Activated T-helper 1 cell treated with anti-CD3 and anti-CD28 coated beads, Interleukin-2, amount 50 U/mL, for 16 hours (primary cell): ENCODE data around the gene RNGTT.

Experiments
- DNase-seq, 2 donors: peaks; one replicate each; pipeline ENCODE4 v3.0.0-alpha.2; 2020; ENCODE audit warnings: low read depth in 1 of 2, low spot score in 1 of 2

Gene RNGTT

DNA sequence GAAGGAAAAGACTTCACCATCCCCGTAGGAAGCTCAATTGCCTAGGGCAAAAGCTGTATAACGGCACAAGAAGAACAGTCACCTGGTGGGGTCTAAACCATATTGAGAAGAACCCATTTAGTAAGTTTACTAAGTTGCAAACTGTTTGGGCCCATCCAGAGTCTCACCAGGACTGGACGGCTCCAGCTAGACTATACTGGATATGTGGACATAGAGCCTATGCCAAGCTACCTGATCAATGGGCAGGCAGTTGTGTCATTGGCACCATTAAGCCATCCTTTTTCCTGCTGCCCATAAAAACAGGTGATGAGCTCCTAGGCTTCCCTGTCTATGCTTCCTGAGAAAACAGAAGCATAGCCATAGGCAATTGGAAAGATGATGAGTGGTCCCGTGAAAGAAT, 293.9 kb downstream of the RNGTT start:
- no peak for DNase-seq

- DNase-seq: no peak
These were observed 296.5 kb downstream of the RNGTT start for GRCh38 chr6:88666901-88667300.

DNA sequence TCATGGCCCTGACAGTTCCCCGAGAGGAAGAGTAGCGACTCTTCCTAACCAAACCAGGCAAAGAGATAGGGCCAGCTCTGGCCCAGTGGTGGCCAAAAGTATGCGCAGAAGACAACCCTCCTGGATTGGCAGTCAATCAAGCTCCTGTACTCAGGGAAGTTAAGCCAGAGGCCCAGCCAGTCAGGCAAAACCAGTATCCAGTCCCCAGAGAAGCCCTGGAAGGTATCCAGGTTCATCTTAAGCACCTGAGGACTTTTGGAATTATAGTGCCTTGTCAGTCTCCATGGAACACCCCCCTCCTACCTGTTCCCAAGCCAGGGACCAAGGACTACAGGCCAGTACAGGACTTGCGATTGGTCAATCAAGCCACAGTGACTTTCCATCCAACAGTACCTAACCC, 298.3 kb downstream of the RNGTT start:
- no peak for DNase-seq

DNA sequence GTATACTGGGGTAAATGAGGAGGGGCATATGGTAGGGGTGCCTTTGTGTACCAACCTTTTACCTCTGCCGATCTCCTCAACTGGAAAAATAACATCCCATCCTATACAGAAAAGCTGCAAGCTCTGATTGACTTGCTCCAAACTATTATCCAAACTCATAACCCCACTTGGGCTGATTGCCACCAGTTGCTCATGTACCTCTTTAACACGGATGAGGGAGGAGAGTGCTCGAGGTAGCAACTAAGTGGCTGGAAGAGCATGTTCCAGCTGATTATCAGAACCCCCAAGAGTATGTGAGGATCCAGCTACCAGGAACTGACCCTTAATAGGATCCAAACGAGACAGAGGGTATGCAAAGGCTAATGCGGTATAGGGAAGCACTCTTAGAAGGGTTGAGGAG, 299.6 kb downstream of the RNGTT start:
- no peak for DNase-seq

DNA sequence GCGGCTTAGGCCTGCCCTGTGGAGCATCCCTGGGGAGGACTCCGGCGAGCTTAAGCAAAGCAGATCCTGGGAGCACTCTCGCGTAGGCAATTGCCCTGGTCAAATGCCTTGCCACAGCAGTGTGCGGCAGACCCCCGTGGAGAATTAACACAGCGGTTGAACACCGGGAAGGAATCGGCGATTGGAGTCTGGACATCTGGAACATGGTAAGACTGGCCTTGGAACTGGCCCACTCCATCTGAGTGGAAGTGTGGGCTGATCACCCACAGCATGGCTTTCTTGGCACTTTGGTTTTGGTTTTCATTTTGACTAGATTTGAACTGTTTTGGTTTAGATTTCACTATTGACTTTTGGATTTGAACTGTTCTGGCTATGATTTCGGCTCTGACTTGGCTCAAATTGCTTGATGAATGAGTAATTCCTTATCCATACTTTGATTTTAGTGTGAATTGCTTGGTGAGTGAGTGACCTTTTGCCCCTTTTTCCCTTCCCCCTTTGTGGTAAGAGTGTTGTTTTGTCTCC, 300.7 kb downstream of the RNGTT start:
- no peak for DNase-seq

GRCh38 chr6:88662163-88662580, 301.2 kb downstream of the RNGTT start:
- DNase-seq: no peak

GRCh38 chr6:88661136-88661535, 302.3 kb downstream of the RNGTT start:
- DNase-seq: no peak

DNA sequence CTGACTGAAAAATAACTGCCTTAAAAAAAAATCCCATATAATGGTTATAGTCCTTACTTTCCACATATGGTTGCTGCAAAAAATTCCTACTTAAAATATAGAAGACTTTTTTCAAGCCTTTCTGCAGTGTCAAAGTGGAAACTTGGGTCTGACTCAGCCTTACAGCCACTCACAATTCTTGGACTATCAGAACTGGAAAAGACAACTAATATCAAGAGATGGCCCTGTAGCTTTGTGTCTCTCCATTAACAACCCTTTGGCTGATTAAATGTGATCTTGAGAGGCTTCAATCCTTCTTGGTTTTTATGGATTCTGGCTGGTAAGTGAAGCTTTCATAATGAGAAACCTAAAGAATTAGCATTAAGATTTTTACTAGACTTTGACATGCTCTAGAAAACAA, 307.8 kb downstream of the RNGTT start:
- DNase-seq: no peak

DNA sequence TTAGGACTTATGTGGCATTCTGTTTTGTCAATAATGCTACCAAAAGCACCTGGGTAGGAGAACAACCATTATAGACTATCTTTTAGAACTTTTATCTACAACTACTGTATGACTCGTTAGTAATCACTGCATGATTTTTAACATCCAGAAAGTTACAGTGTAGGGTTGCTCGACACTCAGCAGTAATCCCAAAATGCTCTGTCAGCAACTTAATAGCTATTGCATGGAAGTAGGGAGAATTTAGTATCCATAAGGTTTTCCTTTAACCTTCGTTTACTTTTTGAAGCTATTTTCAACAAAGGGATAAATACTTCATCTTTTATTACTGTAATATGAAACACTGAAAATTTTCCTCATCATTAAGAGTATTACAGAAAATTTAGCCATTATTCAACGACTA, 309.5 kb downstream of the RNGTT start:
- DNase-seq: no peak

DNA sequence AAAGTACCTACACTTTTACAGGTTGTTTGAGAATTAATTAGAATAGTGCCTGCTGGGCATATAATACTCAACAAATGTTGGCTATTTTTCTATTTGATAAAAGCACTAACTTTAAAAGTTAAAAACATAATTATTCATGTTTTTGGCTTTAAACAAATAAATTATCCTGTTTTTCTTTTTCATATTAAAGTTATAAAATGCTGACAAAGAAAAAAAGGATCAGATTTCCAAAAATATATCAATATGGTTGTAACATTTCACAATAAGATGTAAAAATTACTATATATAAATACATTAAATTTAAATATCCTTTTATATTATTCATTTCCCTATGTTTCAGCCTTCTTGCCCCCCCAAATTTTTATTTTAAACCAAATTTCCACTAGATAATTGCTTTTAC, 312.0 kb downstream of the RNGTT start:
- no peak for DNase-seq

DNA sequence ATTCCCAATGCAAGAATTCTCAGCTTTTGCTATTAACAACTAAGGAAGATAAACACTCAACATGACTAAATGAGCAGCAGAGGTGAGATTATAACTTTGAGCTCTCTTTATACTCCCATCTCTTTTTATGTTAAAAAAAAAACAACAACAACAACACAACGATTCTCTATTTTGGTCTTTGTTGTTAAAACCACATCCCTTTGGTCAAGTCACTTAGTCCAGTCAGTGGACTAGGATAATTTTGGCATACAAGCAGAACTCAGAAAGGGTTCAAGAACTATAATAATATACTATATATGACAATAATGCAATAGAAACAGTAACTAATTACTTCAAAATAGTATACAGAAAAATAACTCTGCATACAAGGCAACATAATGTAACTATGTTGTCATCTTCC, 312.4 kb downstream of the RNGTT start:
- no peak for DNase-seq

- no peak for DNase-seq
These were observed 313.3 kb downstream of the RNGTT start for GRCh38 chr6:88650029-88650619.

GRCh38 chr6:88641178-88641903, 322.1 kb downstream of the RNGTT start:
- DNase-seq: no peak

DNA sequence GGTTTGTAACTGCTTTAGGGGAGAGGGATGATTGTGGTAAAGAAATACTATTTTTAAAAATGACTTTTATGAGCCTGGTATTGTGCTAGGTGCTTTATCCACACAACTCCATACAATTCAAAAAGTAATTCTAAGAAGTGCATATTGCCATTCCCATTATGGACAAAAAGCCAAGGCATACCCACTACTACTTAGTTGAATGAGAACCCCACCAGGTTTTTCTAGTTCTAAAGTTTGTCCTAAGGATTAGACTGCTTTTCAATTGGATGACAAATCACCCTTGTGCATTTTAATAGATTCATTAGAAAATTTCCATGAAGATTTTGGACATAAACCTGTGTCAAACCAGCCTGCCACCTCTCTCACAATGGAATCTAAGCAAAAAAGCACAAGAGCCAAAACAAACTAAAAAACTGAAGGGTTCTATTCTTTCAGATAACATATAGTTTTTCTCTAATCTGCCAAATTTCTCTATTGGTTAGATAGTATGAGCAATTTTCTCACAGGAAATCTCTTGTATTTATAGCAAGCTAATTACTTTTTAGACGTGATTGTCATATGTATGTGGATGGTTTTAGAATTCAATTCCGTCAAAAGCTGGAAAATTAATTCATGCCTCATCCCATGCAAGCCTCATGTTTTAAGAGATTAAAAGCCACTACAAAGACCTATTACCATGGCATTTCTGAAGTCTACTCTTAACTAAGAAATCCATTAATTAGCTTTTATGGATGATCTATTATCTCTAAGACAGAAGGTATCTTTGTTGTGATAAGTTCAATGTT, 325.5 kb downstream of the RNGTT start:
- DNase-seq: no peak

DNA sequence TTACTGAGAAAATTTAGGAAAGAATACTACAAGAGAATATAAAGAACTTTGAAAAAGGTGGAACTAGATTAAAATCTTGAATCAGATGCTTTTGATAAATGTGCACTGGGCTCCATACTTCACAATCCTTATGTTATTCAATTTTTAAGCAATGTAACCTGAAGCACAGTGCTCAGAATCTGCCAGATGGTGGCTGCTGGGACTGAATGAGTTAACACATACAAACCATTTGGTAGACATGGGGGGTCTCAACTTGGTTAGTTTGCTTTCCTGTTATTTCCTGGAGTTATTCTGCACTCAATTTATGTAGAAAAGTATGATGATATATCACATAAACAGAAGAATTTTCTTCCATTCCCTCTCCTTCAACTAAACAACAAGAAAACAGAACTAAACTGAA, 326.5 kb downstream of the RNGTT start:
- DNase-seq: no peak

DNA sequence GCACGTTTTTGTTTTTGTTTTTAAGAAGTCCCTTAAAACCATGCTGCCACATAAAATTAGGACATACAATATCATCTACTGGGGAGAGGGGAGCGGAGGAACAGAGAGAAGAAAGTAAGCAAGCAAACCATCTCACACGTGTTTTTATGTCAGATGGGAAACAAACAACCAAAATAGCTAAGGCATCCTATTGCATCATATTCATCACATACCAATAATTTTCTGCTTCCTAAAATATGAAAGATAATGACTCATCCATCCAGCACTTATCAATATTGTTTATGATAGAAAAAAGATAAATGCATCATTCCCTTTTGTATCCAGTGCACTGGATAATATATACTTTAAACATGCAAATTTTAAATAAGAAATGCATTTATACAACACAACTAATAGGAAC, 329.6 kb downstream of the RNGTT start:
- no peak for DNase-seq

- no peak for DNase-seq
These were observed 331.6 kb downstream of the RNGTT start for GRCh38 chr6:88631830-88632229.

GRCh38 chr6:88629838-88630494, 333.5 kb downstream of the RNGTT start:
- no peak for DNase-seq

GRCh38 chr6:88626460-88626859, 337.0 kb downstream of the RNGTT start:
- DNase-seq: no peak

DNA sequence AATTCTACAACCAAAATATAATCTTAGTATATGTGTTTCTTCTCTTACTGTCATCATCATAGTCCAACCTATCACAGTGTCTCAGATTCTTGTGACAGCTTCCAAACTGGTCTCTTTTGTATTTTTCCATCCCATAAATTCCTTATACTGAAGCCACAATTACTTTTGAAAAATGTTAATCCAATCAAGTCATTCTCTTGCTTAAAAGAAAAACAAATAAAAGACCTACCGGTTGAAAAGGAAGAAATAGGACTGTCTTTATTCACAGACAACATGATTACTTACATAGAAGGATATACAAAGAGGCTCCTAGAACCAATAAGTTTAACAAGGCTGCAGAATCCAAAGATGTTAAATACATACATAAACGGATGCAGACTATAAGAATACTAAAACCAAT, 339.9 kb downstream of the RNGTT start:
- DNase-seq: no peak

DNA sequence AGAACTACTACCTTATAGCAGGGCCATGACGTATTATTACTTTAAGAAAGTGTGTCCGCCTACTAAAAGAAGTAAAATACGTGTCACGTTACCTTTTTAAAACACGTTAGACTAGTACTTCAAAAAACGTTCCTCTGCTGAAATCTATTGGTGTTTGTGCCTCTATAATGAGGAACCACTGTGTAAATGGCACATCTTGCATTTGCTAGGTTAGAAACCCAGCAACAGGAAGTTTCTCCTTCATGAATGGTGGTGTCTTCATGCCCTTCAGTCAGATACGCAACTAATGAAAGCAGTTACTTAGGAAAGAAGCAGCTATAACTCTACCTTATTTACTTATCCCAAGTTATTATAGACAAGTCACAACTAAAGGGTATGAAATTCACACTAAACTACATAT, 343.5 kb downstream of the RNGTT start:
- DNase-seq: no peak

GRCh38 chr6:88616380-88616779, 347.0 kb downstream of the RNGTT start:
- DNase-seq: no peak
